ENCODE measurements around the gene EDNRB.
"Not testable (repeated sequence)": the region's sequence is repeated elsewhere in the genome, so short reads cannot be mapped to it uniquely, and the experiment has no call there.

EDNRB gene

GRCh38 chr13:77918391-77919245 lies at the start of gene EDNRB:
Gene EDNRB (minus strand): TSS chr13:77918831. CDS start chr13:77918573, 258 bp downstream.
- DNase-seq: no peak

- DNase-seq: no peak
Observed at GRCh38 chr13:77966671-77967070, 48.0 kb upstream of the EDNRB start.

GRCh38 chr13:77952737-77953136 lies 34.1 kb upstream of the EDNRB start:
- no peak for DNase-seq

GRCh38 chr13:77952276-77952675 lies 33.6 kb upstream of the EDNRB start:
- DNase-seq: no peak

GRCh38 chr13:77946522-77946921 lies 27.9 kb upstream of the EDNRB start:
- no peak for DNase-seq

- not testable (repeated sequence) for DNase-seq
Observed at GRCh38 chr13:77935063-77935462, 16.4 kb upstream of the EDNRB start.

GRCh38 chr13:77930430-77930829 lies 11.8 kb upstream of the EDNRB start:
- no peak for DNase-seq

- no peak for DNase-seq
Observed at GRCh38 chr13:77928909-77929308, 10.3 kb upstream of the EDNRB start.

GRCh38 chr13:77925616-77926015 lies 7.0 kb upstream of the EDNRB start:
- no peak for DNase-seq

GRCh38 chr13:77919921-77920294 lies 1.3 kb upstream of the EDNRB start:
- no peak for DNase-seq

GRCh38 chr13:77919246-77919920 lies 752 bp upstream of the EDNRB start:
- DNase-seq: no peak

GRCh38 chr13:77916488-77916887 lies 2.1 kb downstream of the EDNRB start:
- DNase-seq: no peak

GRCh38 chr13:77915686-77916085 lies 2.9 kb downstream of the EDNRB start:
- no peak for DNase-seq

- DNase-seq: no peak
Observed at GRCh38 chr13:77913003-77913402, 5.6 kb downstream of the EDNRB start.

- DNase-seq: no peak
Observed at GRCh38 chr13:77911751-77912150, 6.9 kb downstream of the EDNRB start.

- no peak for DNase-seq
Observed at GRCh38 chr13:77909827-77910226, 8.8 kb downstream of the EDNRB start.

- no peak for DNase-seq
Observed at GRCh38 chr13:77908531-77908930, 10.1 kb downstream of the EDNRB start.

- DNase-seq: no peak
Observed at GRCh38 chr13:77907666-77908341, 10.8 kb downstream of the EDNRB start.

- DNase-seq: no peak
Observed at GRCh38 chr13:77904031-77904430, 14.6 kb downstream of the EDNRB start.

- no peak for DNase-seq
Observed at GRCh38 chr13:77903435-77903834, 15.2 kb downstream of the EDNRB start.

GRCh38 chr13:77902319-77902963 lies 16.2 kb downstream of the EDNRB start:
- no peak for DNase-seq

- DNase-seq: no peak
Observed at GRCh38 chr13:77898097-77898496, 20.5 kb downstream of the EDNRB start.

GRCh38 chr13:77896977-77897376 lies 21.7 kb downstream of the EDNRB start:
- peak; percentile 51 for DNase-seq

Data from SHP77 treated with DMSO at 0.1 percent for 48 hours (cell line).